ENCODE results near the gene MAST3. TPM values are rescaled to one million over a fixed set of nuclear protein-coding genes. Genes with fewer than 3 reads are reported as not detected.

The MAST3 gene
- total and polyA plus RNA-seq, 2 of the 13 experiments (the other 11 are each of a cell fraction or from before 2014, with no cell fraction given) = 4.1 to 4.6 TPM

DNA sequence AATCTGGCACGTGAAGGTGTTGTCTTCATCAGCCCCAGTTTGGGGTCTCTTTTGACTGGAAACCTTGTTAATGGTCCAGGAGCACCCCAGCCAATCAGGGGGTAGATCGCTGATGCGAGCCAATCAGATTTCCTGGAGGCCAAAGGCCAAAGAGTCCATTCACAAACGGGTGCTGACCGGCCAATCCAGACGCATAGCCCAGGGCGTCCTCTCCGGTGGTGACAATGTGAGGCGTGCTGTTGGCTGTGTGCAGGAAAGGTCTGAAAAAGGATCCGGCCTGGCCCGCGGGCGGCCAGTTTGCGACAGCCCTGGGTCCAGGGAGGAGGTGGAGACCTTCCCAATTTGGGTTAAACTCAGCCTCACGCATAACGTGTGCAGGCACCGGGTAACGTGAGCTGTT lies 3.1 kb downstream of the MAST3 start (continued):
- TF ChIP-seq, protein P1, sequence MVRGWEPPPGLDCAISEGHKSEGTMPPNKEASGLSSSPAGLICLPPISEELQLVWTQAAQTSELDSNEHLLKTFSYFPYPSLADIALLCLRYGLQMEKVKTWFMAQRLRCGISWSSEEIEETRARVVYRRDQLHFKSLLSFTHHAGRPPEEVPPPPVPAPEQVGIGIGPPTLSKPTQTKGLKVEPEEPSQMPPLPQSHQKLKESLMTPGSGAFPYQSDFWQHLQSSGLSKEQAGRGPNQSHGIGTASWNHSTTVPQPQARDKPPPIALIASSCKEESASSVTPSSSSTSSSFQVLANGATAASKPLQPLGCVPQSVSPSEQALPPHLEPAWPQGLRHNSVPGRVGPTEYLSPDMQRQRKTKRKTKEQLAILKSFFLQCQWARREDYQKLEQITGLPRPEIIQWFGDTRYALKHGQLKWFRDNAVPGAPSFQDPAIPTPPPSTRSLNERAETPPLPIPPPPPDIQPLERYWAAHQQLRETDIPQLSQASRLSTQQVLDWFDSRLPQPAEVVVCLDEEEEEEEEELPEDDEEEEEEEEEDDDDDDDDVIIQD (CRISPR knock-in tag; IDR thresholded peaks at IDR 0.05; ENCODE audit: low read depth) = peak; percentile 73
- TF ChIP-seq SAFB2 (CRISPR knock-in tag; IDR thresholded peaks at IDR 0.05; ENCODE audit: borderline replicate concordance, low read depth) = no peak
- TF ChIP-seq SMARCE1 (IDR thresholded peaks at IDR 0.05; ENCODE audit: borderline replicate concordance) = no peak
- TF ChIP-seq ZNF354B (CRISPR knock-in tag; IDR thresholded peaks at IDR 0.05) = no peak
- TF ChIP-seq, protein P2, sequence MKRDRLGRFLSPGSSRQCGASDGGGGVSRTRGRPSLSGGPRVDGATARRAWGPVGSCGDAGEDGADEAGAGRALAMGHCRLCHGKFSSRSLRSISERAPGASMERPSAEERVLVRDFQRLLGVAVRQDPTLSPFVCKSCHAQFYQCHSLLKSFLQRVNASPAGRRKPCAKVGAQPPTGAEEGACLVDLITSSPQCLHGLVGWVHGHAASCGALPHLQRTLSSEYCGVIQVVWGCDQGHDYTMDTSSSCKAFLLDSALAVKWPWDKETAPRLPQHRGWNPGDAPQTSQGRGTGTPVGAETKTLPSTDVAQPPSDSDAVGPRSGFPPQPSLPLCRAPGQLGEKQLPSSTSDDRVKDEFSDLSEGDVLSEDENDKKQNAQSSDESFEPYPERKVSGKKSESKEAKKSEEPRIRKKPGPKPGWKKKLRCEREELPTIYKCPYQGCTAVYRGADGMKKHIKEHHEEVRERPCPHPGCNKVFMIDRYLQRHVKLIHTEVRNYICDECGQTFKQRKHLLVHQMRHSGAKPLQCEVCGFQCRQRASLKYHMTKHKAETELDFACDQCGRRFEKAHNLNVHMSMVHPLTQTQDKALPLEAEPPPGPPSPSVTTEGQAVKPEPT (CRISPR knock-in tag; IDR thresholded peaks at IDR 0.05; ENCODE audit: low read depth) = no peak
- TF ChIP-seq RXRA (CRISPR knock-in tag; IDR thresholded peaks at IDR 0.05) = no peak
- TF ChIP-seq ZNF749 (CRISPR knock-in tag; IDR thresholded peaks at IDR 0.05; ENCODE audit: borderline replicate concordance) = no peak
- TF ChIP-seq FOSL2 (CRISPR knock-in tag; IDR thresholded peaks at IDR 0.05) = no peak
- TF ChIP-seq SIN3B (IDR thresholded peaks at IDR 0.05; ENCODE audit: low read length) = no peak
- TF ChIP-seq PRMT3 (CRISPR knock-in tag; IDR thresholded peaks at IDR 0.05; ENCODE audit: borderline replicate concordance, low read depth) = no peak
- TF ChIP-seq, protein P3, sequence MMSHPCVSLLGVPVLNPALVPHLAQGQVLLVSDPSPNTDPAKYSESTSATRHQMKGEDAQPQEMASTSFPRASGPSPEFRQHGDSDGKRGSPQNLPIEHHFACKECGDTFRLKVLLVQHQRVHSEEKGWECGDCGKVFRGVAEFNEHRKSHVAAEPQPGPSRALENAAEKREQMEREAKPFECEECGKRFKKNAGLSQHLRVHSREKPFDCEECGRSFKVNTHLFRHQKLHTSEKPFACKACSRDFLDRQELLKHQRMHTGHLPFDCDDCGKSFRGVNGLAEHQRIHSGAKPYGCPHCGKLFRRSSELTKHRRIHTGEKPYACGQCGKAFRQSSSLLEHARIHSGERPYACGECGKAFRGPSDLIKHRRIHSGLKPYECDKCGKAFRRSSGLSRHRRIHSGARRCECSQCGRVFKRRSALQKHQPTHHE (CRISPR knock-in tag; IDR thresholded peaks at IDR 0.05; ENCODE audit: borderline replicate concordance) = no peak
- no peak for TF ChIP-seq SMAD9 (CRISPR knock-in tag; IDR thresholded peaks at IDR 0.05)
- TF ChIP-seq, protein P4, sequence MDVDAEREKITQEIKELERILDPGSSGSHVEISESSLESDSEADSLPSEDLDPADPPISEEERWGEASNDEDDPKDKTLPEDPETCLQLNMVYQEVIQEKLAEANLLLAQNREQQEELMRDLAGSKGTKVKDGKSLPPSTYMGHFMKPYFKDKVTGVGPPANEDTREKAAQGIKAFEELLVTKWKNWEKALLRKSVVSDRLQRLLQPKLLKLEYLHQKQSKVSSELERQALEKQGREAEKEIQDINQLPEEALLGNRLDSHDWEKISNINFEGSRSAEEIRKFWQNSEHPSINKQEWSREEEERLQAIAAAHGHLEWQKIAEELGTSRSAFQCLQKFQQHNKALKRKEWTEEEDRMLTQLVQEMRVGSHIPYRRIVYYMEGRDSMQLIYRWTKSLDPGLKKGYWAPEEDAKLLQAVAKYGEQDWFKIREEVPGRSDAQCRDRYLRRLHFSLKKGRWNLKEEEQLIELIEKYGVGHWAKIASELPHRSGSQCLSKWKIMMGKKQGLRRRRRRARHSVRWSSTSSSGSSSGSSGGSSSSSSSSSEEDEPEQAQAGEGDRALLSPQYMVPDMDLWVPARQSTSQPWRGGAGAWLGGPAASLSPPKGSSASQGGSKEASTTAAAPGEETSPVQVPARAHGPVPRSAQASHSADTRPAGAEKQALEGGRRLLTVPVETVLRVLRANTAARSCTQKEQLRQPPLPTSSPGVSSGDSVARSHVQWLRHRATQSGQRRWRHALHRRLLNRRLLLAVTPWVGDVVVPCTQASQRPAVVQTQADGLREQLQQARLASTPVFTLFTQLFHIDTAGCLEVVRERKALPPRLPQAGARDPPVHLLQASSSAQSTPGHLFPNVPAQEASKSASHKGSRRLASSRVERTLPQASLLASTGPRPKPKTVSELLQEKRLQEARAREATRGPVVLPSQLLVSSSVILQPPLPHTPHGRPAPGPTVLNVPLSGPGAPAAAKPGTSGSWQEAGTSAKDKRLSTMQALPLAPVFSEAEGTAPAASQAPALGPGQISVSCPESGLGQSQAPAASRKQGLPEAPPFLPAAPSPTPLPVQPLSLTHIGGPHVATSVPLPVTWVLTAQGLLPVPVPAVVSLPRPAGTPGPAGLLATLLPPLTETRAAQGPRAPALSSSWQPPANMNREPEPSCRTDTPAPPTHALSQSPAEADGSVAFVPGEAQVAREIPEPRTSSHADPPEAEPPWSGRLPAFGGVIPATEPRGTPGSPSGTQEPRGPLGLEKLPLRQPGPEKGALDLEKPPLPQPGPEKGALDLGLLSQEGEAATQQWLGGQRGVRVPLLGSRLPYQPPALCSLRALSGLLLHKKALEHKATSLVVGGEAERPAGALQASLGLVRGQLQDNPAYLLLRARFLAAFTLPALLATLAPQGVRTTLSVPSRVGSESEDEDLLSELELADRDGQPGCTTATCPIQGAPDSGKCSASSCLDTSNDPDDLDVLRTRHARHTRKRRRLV (CRISPR knock-in tag; IDR thresholded peaks at IDR 0.05) = no peak
- no peak for TF ChIP-seq PRPF4 (IDR thresholded peaks at IDR 0.05; ENCODE audit: low read depth, low read length, poor library complexity, severe bottlenecking)
- TF ChIP-seq ZNF274 (CRISPR knock-in tag; IDR thresholded peaks at IDR 0.05) = no peak
- no peak for TF ChIP-seq ZBTB42 (CRISPR knock-in tag; IDR thresholded peaks at IDR 0.05)
- peak; percentile 60 for TF ChIP-seq KAT8 (CRISPR knock-in tag; IDR thresholded peaks at IDR 0.05)
- TF ChIP-seq, protein P5, sequence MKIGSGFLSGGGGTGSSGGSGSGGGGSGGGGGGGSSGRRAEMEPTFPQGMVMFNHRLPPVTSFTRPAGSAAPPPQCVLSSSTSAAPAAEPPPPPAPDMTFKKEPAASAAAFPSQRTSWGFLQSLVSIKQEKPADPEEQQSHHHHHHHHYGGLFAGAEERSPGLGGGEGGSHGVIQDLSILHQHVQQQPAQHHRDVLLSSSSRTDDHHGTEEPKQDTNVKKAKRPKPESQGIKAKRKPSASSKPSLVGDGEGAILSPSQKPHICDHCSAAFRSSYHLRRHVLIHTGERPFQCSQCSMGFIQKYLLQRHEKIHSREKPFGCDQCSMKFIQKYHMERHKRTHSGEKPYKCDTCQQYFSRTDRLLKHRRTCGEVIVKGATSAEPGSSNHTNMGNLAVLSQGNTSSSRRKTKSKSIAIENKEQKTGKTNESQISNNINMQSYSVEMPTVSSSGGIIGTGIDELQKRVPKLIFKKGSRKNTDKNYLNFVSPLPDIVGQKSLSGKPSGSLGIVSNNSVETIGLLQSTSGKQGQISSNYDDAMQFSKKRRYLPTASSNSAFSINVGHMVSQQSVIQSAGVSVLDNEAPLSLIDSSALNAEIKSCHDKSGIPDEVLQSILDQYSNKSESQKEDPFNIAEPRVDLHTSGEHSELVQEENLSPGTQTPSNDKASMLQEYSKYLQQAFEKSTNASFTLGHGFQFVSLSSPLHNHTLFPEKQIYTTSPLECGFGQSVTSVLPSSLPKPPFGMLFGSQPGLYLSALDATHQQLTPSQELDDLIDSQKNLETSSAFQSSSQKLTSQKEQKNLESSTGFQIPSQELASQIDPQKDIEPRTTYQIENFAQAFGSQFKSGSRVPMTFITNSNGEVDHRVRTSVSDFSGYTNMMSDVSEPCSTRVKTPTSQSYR (CRISPR knock-in tag; IDR thresholded peaks at IDR 0.05; ENCODE audit: borderline replicate concordance) = no peak

All from HepG2 (cell line).